K562 (cell line): ENCODE measurements around the gene DZIP1. TPM values are rescaled to one million over a fixed set of nuclear protein-coding genes. Genes with fewer than 3 reads are reported as not detected.

ENCODE experiments used
- ATAC-seq: fragments of 200-7000 bp; cut with Tn5 transposase; 3 replicates; pipeline ENCODE4 v1.9.1; 2020; ENCODE audit warnings: moderate library complexity
- BruUV-seq: library from RNA; stranded (reverse); fragments of 400-500 nt; replicated peaks from 2 replicates; lab custom pipeline; 2021; lab: Mats Ljungman, UMichigan
- CTCF ChIA-PET: fragments of 300-600 bp; formaldehyde crosslinking; extraction: SDS; loops from one replicate; lab custom pipeline; 2021; ENCODE audit warnings: low intra/inter-chr PET ratio; lab: Yijun Ruan, JAX
- POLR2A ChIA-PET: fragments of 300-600, 350-650 bp; sonication (Branson Sonifier 250); formaldehyde crosslinking; extraction: SDS; loops from one replicate; lab custom pipeline; 2021; ENCODE audit warnings: antibody characterized with exemption, inconsistent platforms; lab: Yijun Ruan, JAX
- DNase-seq, 4 experiments: peaks; one replicate each; pipeline versions ENCODE4 v3.0.0 to v3.0.0-alpha.2; 2011 to 2018; ENCODE audit warnings: low spot score in 3 of 4, mixed read lengths in 3 of 4; ENCODE audit errors: extremely low read depth in 1 of 4
- FAIRE-seq: peaks from 2 replicates; lab custom pipeline; 2011; peaks lifted over from hg19 to GRCh38; lab: Jason Lieb, UNC
- H2AFZ ChIP-seq: 2 replicates; pipeline ENCODE4 v1.6.0; 2011; ENCODE audit warnings: low read depth, low read length, control low read depth, inconsistent platforms
- H3K27ac ChIP-seq: fragments of 200-600 bp; 3 replicates; pipeline ENCODE4 v1.8.0; 2011; ENCODE audit warnings: low read depth, mild to moderate bottlenecking, control low read depth, inconsistent platforms, low read length, moderate library complexity, mixed read lengths; ENCODE audit errors: extremely low read depth
- H3K27me3 ChIP-seq, 2 experiments: fragments of 300-600 bp in 1 of 2; 2 replicates in 1 of 2; 3 replicates in 1 of 2; pipeline versions ENCODE4 v1.6.0 to v1.8.0; 2011; ENCODE audit warnings: inconsistent platforms in 2 of 2, low read length in 2 of 2, mild to moderate bottlenecking in 1 of 2, mixed read lengths in 1 of 2, moderate library complexity in 1 of 2; ENCODE audit not compliant: control insufficient read depth in 2 of 2, insufficient read depth in 2 of 2
- H3K36me3 ChIP-seq: fragments of 300-600 bp; 3 replicates; pipeline ENCODE4 v1.8.0; 2011; ENCODE audit warnings: mild to moderate bottlenecking, low read length, inconsistent platforms; ENCODE audit not compliant: control insufficient read depth, insufficient read depth
- H3K4me1 ChIP-seq, 2 experiments: fragments of 200-600 bp in 1 of 2; replicated peaks in 1 of 2; 2 replicates in 1 of 2; 3 replicates in 1 of 2; pipeline versions ENCODE4 v1.5.1 to v1.8.0; 2011; ENCODE audit warnings: inconsistent platforms in 2 of 2, low read length in 2 of 2, mild to moderate bottlenecking in 1 of 2, mixed read lengths in 1 of 2, moderate library complexity in 1 of 2; ENCODE audit not compliant: control insufficient read depth in 2 of 2, insufficient read depth in 2 of 2
- H3K4me2 ChIP-seq: 2 replicates; pipeline ENCODE4 v1.6.1; 2011; ENCODE audit warnings: low read length, control low read depth, inconsistent platforms, mixed read lengths; ENCODE audit not compliant: insufficient read depth
- H3K4me3 ChIP-seq: fragments of 200-600 bp; sonication (generic), shearing (Covaris generic); 2 replicates; pipeline ENCODE4 v1.5.1; 2016; ENCODE audit warnings: control low read depth, inconsistent platforms
- H3K79me2 ChIP-seq: fragments of 200-600 bp; 3 replicates; pipeline ENCODE4 v1.8.0; 2011; ENCODE audit warnings: low read length, inconsistent platforms; ENCODE audit not compliant: control insufficient read depth, insufficient read depth
- H3K9ac ChIP-seq, 2 experiments: 2 replicates each; pipeline versions ENCODE4 v1.6.0 to v1.6.1; 2011; ENCODE audit warnings: low read depth in 2 of 2, low read length in 2 of 2, control low read depth in 1 of 2, inconsistent platforms in 1 of 2, mild to moderate bottlenecking in 1 of 2, mixed read lengths in 1 of 2; ENCODE audit not compliant: insufficient read depth in 1 of 2
- H3K9me1 ChIP-seq: one replicate; pipeline ENCODE4 v1.6.0; 2011; ENCODE audit warnings: inconsistent platforms, mild to moderate bottlenecking, low read length, moderate library complexity; ENCODE audit not compliant: control insufficient read depth, insufficient read depth
- H3K9me3 ChIP-seq: replicated peaks from 2 replicates; pipeline ENCODE4 v1.5.1; 2011; ENCODE audit warnings: low read depth, low read length, inconsistent platforms; ENCODE audit not compliant: control insufficient read depth, insufficient read depth
- H4K20me1 ChIP-seq: replicated peaks from 2 replicates; pipeline ENCODE4 v1.6.1; 2011; ENCODE audit warnings: low read length, inconsistent platforms, mixed read lengths; ENCODE audit not compliant: control insufficient read depth, insufficient read depth
- DDX20 ChIP-seq: fragments of 450-650 bp; IDR thresholded peaks from 2 replicates; pipeline ENCODE4 v1.6.1; 2016; ENCODE audit warnings: missing genetic modification characterization, low read depth, mild to moderate bottlenecking, missing compliant biosample characterization, moderate library complexity
- KLF10 ChIP-seq: fragments of 250-450 bp; sonication (Bioruptor Pico); IDR thresholded peaks from 2 replicates; pipeline ENCODE4 v1.6.1; 2021; ENCODE audit warnings: matching md5 sums
- STAT5A ChIP-seq: IDR thresholded peaks from 2 replicates; pipeline ENCODE4 v1.6.1; 2012; ENCODE audit warnings: low read length, inconsistent platforms, borderline replicate concordance
- STAT5B ChIP-seq: fragments of 250-450 bp; sonication (Bioruptor Pico); IDR thresholded peaks from 2 replicates; pipeline ENCODE4 v1.8.0; 2021; ENCODE audit warnings: mild to moderate bottlenecking, inconsistent platforms
- WGBS: fragments of 100-300 bp; shearing (Covaris generic); methylation state at CpG from one replicate; pipeline ENCODE4 v1.1.6; 2016; ENCODE audit warnings: low coverage, mixed read lengths; ENCODE audit not compliant: insufficient coverage; ENCODE audit errors: missing lambda C conversion rate; 5-methylcytosine and 5-hydroxymethylcytosine counted together
- in situ Hi-C: fragments of 300-500 bp; cut with MboI; formaldehyde crosslinking; loops from 4 replicates; pipeline ENCODE4 v1.15.0; 2018; ENCODE audit warnings: inconsistent platforms, mixed read lengths
- intact Hi-C: fragments of 100-400 bp; cut with micrococcal nuclease; formaldehyde crosslinking; loops from 2 replicates; pipeline ENCODE4 v1.14.2; 2022
- polyA plus RNA-seq, 8 experiments: library from polyadenylated mRNA; depleted of rRNA in 4 of 8; stranded (reverse) in 5 of 8; unstranded in 3 of 8; fragments of >200 nt; fragmentation: Nextera tagmentation in 2 of 8; fragmentation: Illumina TruSeq in 1 of 8; extraction: Ambion mirVana in 2 of 8; extraction: Trizol in 1 of 8; gene quantifications; 2 replicates each; pipeline versions ENCODE4 v1.2.1 to v1.2.3, GENCODE V29; 2011 to 2014; ENCODE audit warnings: inconsistent platforms in 1 of 8, missing spikeins in 1 of 8
- total RNA-seq, 7 experiments: library from RNA; depleted of rRNA in 6 of 7; stranded (reverse); fragments of >200 nt in 6 of 7; fragmentation: Illumina TruSeq in 2 of 7; extraction: Trizol in 2 of 7; gene quantifications; 2 replicates each; pipeline versions ENCODE4 v1.2.1 to v1.2.3, GENCODE V29; 2011 to 2021; ENCODE audit warnings: low replicate concordance in 1 of 7
- TF ChIP-seq, protein P1 (sequence below): fragments of 250-450 bp; sonication (Bioruptor Pico); IDR thresholded peaks from 2 replicates; pipeline ENCODE4 v1.8.0; 2022; ENCODE audit warnings: inconsistent platforms, mild to moderate bottlenecking, moderate library complexity, borderline replicate concordance
- TF ChIP-seq, protein P2 (sequence below), 2 experiments: fragments of 450-650 bp; IDR thresholded peaks; 2 replicates each; pipeline ENCODE4 v1.6.1; 2016; ENCODE audit warnings: mild to moderate bottlenecking in 2 of 2, borderline replicate concordance in 1 of 2, low read depth in 1 of 2, moderate library complexity in 1 of 2

Gene DZIP1
- total and polyA plus RNA-seq, 9 of the 15 experiments (the other 6 are each of a cell fraction or from before 2014, with no cell fraction given), result 0.07 TPM; not detected in 8

DNA sequence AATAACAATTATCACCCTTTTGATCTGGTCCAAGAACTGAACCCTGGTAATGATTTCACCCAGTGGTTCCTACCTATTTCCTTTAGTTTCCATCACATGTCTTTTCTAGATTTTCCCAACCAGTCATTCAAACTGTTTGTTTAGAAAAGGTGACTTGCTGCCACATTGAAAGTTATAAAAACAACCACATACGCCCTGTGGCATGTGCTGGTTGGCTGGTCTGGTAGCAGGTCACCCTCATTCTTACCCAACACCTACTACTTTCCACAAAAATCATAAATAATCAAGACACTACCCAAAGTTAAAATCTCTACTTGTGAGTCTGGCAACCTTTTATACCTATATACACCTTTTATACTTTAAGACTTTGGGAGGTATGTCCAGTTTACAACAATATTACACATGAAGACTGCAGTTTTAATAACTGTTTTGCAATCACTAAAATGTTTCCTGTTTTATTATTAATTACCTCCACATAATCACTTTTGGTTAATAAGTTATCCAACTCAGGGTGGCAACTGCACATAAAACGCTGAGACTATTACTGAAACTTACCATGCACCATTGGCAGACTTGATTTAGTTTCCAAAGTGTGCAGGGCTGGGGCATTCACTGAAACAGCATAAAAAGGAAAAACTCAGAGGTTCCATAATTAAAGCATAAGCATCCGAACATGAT is 38.9 kb downstream of the DZIP1 start (continued):
- TF ChIP-seq, protein P1, sequence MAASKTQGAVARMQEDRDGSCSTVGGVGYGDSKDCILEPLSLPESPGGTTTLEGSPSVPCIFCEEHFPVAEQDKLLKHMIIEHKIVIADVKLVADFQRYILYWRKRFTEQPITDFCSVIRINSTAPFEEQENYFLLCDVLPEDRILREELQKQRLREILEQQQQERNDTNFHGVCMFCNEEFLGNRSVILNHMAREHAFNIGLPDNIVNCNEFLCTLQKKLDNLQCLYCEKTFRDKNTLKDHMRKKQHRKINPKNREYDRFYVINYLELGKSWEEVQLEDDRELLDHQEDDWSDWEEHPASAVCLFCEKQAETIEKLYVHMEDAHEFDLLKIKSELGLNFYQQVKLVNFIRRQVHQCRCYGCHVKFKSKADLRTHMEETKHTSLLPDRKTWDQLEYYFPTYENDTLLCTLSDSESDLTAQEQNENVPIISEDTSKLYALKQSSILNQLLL (CRISPR knock-in tag), result no peak
- TF ChIP-seq KLF10 (CRISPR knock-in tag) (no peak), DDX20 (tag) (no peak), STAT5A (no peak), STAT5B (no peak)

DNA sequence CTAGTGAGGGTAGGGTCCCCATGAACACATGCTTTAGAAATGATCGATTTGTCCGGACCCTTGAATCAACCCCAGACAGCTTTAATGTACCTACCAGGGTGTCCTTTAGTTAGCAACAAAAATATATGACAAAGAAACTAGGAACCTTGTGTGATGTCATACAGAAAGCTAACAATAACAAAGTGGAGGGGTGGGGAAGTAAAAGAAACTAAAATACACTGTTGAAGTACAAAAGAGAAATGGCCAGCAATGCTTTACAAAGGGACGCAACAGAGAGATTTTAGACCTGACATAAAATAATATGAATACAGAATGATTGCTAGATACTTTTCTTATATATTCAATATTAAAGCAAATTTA is 40.0 kb downstream of the DZIP1 start:
- no peaks in the 10 kb centered on the region for H3K9me1 ChIP-seq
- POLR2A ChIA-PET, result interaction anchor here (0.8 kb wide), 1 partner anchor 17 kb away, joined by 3 read pairs; no protein-coding TSS in a partner anchor
- H4K20me1 ChIP-seq, result no peaks in the 10 kb centered on the region
- peaks cover 2 to 14% of the 10 kb centered on the region in 2 experiments; a peak in 1 of 5 replicates for H3K27me3 ChIP-seq
- no peaks in the 10 kb centered on the region for H3K9me3 ChIP-seq
- intact Hi-C loops, result no loop called here
- in situ Hi-C loops, result no loop called here
- H3K27ac ChIP-seq, result no peak overlapping the region
- DNase-seq (no peak), FAIRE-seq (no peak), ATAC-seq (no peak)
- TF ChIP-seq, protein P2, sequence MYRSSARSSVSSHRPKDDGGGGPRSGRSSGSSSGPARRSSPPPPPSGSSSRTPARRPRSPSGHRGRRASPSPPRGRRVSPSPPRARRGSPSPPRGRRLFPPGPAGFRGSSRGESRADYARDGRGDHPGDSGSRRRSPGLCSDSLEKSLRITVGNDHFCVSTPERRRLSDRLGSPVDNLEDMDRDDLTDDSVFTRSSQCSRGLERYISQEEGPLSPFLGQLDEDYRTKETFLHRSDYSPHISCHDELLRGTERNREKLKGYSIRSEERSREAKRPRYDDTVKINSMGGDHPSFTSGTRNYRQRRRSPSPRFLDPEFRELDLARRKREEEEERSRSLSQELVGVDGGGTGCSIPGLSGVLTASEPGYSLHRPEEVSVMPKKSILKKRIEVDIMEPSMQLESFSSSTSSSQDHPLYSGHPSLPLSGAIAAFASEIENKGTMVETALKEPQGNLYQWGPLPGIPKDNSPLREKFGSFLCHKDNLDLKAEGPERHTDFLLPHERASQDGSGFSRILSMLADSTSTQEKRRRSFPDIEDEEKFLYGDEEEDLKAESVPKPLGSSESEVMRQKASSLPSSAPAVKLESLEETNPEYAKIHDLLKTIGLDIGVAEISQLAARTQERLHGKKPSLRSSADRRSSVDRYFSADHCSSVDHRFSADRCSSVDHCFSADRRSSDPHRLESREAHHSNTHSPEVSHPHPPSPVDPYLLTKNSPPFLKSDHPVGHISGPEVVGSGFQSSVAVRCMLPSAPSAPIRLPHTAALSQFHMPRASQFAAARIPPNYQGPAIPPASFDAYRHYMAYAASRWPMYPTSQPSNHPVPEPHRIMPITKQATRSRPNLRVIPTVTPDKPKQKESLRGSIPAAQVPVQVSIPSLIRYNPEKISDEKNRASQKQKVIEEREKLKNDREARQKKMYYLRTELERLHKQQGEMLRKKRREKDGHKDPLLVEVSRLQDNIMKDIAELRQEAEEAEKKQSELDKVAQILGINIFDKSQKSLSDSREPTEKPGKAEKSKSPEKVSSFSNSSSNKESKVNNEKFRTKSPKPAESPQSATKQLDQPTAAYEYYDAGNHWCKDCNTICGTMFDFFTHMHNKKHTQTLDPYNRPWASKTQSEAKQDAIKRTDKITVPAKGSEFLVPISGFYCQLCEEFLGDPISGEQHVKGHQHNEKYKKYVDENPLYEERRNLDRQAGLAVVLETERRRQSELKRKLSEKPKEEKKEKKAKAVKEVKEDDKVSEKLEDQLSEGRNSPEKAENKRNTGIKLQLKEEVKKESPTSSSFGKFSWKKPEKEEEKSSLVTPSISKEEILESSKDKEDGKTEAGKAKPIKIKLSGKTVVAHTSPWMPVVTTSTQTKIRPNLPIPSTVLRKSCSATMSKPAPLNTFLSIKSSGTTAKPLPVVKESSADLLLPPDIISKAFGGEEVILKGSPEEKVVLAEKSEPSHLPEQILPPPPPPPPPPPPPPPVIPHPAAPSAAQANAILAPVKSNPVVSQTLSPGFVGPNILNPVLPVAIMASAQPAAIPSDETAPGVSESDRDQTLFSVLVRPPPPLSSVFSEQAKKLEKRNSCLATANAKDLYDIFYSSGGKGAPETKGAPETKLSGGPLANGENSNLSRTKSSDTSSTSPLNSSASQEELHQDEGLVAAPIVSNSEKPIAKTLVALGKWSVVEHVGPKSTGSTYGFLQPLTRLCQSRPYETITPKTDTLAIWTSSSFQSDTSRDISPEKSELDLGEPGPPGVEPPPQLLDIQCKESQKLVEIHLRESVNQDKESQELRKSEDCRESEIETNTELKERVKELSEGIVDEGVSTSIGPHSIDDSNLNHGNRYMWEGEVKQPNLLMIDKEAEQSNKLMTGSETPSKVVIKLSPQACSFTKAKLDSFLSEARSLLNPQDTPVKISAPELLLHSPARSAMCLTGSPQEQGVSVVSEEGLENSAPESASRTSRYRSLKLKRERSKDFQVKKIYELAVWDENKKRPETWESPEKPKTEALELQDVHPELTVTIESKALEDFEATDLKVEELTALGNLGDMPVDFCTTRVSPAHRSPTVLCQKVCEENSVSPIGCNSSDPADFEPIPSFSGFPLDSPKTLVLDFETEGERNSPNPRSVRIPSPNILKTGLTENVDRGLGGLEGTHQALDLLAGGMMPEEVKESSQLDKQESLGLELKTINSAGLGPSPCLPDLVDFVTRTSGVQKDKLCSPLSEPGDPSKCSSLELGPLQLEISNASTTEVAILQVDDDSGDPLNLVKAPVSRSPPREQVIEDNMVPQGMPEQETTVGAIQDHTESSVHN (IDR thresholded peaks at IDR 0.05; ENCODE audit: borderline replicate concordance in 1 of 2, low read depth in 1 of 2), result no peak
- 0% methylated on average over 3 of the region's 3 CpGs for WGBS
- CTCF ChIA-PET, result no interaction called here
- no TSS peak for BruUV-seq
- H3K36me3 ChIP-seq, result no peaks in the 10 kb centered on the region
- no peak overlapping the region for H3K9ac ChIP-seq
- no peaks in the 10 kb centered on the region for H3K4me1 ChIP-seq
- H2AFZ ChIP-seq, result no peak overlapping the region
- no peak overlapping the region for H3K4me3 ChIP-seq
- H3K4me2 ChIP-seq, result no peak overlapping the region
- H3K79me2 ChIP-seq, result no peaks in the 10 kb centered on the region
